SIG-M5 treated with dmso at 0.1 percent for 504 hours (cell line): ENCODE data around the gene MBD1.
A peak's percentile ranks its signal among the peaks of the same experiment; 100 is the strongest.
"Not testable (repeated sequence)": the region's sequence is repeated elsewhere in the genome, so short reads cannot be mapped to it uniquely, and the experiment has no call there.

Source experiments
- DNase-seq: peaks from one replicate; lab custom pipeline; 2025; ENCODE audit not compliant: unreplicated experiment; lab: John Stamatoyannopoulos, UW

The MBD1 gene

DNA sequence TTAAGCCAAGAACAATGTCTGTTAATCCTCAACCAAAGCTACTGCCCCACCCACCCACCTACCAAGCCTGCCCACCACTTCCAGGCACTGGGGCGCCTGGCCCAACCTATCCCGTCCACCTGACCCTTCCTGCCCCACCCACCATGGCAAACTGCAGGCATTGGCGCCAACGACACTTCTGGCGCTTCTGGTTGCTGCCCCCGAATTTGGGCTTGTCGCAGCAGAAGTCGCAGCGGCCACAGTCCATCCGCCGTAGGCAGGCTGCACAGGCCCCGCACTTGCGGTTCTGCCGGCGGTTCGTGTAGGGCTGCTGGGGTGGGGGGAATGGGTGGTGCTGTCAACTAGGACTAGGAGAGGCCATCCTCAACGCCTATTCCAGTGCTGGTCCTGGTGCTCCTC is 7.3 kb downstream of the MBD1 start:
- no peak for DNase-seq

DNA sequence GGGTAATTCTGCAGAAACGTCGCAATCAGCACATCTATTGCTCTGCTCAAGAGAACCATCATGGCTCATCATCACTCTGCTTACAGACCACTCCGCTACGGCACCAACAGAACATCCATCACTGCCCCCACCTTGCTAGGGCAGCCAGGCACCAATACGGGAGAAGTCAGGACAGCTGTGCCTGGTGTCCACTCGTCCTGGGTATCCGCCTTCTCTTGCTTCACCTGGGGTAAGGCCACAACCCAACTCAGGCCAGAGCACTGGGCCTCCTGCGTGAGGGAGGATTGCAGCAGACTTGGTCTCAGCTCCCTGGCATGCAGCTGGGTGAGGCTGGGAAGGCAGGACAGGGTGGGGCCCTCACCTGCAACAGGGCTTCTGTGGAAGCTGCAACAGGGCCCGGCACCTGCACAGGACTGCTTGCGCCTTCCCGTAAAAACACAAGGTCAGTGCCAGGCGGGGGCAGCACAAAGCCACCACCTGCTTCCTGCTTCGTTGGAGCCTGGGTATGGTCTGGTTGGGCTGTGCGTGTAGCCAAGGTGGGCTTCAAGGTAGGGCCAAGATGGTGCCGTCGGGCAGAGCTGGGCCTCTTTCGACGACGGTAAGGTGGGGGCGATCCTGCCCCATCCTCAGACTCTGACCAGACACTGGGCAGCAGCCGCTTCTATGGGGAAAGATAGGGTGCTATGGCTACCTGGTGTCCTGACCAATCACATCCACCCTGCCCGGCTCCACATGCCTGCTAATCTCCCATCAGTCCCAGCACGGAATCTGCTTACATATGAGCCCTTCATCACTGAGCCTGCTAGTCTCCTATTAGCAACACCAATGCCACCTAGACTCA is 7.9 kb downstream of the MBD1 start:
- DNase-seq, result no peak

DNA sequence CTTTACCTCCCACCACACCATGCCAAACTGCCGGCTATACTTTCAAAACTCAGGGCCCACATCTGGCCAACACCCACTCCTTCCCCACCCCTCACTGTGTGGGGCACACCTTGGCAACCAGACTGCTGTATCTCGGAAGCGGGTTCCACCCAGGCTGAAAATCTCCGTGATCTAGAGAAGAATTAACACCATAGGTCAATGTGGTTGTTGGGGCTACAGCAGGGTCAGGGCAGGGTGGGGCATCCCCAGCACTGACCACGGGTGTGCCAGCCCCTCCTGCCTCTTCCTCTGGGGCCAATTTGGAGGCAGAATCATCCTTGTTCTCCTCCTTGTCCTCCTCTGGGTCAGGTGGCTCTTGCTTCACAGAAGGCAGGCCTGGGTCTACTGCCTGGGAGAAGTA is 8.8 kb downstream of the MBD1 start:
- DNase-seq, result no peak

DNA sequence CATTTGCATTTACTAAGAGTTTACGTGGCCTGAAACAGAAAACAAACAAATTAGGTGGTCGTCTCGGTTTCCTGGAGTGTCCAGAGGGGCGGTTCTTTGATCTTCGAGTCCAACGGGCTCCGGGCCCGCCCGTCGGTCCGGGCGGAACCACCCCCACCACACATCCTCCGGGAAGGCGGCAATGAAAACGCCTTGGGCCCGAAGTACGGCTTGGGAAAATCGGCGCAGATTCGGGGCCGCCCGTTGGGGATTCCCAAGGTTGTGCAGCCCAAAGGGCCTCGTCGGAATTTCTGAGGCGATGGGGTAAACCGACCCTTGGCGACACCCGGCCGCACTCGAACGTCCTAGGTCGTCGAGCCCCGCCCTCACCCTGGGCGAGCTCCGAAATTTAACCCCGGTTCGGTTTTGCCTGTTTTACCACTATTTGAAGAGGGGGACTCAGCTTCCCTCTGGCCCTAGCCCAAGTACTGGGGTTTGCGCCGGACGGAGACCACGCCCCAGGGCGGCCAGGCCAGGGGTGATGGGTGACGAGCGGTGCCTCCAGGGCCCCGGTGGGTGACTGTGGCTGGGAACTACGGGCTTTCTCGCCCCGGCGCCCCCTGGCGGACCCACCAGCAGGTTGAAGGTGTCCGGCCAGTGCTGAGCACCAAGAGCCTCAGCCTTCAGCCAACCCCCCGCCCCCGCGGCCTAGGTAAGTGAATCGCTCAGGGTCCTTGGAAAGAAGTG is 13.1 kb downstream of the MBD1 start:
- no peak for DNase-seq

DNA sequence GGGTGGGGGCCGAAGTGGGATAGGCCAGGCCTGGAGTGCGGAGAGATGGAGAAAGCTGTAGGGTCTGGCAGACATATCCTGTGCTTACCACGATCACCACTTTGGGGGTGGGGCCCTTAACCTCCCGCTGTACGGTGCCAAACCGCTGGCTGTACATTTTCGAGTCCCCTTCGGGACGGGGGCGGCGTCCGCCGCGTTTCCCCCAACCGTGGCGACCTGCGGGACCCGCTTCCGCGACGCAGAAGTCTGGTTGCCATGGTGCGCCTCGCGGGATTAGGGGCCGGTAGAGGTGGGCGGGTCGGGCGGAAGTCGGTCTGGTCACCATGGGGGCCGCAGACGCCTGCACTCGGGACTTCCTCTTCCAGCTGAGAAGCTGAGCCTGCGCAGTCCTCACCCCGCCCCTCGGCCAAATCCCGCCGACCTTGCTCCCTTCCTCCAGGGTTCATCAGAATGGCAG is 15.0 kb downstream of the MBD1 start, which contains the start of gene CFAP53:
TSS of gene CFAP53 (minus strand) at position 248 of the 457 bp plus-strand sequence. CDS start at position 157, 91 bp downstream.
- DNase-seq, result peak; percentile 92

DNA sequence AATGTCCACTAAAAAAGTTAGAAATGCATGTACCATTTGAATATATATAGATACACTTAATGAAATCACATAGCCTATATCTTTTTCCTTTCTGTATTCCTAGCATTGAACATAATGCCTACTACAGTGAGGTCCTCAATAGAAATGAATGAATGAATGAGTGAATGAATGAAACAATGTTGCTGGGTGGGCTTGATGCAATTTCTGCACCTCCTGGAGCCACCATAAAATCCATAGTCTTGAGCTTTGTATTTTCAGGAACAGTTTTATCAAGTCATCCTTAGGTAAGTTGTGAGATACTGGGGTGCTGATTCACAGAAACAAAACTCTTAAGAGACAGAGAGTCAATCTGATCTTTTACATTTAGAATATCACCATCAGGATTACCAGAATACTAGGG is 18.3 kb downstream of the MBD1 start:
- no peak for DNase-seq

DNA sequence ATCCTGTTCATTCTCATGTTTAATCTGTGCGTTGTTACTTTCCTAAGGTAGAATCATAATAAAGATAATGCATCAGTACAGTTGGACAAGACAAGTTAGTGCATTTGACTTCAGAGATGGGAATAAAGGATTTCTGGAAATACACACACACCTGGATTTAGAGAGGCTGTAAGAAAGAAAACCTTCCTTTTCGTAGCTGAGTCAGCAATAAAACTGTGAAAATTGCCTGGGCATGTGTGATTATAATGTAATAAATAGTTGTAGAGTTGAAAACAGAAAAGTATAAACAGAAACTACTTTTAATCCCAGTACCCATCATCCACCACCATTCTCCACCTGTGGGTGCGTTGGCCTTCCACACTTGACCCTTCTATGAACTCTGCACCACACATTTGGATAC is 30.4 kb downstream of the MBD1 start:
- no peak for DNase-seq

DNA sequence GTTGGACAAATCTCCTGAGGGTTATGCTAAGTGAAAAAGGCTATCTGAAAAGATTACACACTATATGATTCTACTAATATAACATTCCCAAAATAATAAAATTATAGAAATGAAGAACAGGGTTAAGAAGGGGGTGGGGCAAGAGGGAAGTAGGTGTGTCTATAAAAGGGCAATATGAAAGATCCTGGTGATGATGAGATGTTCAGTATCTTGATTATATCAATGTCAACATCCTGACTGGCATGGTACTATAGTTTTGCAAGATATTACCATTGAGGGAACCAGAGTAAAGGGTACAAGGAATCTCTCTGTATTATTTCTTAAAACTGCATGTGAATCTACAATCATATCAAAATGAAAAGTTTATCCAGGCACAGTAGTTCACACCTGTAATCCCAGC is 31.7 kb downstream of the MBD1 start:
- DNase-seq, result no peak

DNA sequence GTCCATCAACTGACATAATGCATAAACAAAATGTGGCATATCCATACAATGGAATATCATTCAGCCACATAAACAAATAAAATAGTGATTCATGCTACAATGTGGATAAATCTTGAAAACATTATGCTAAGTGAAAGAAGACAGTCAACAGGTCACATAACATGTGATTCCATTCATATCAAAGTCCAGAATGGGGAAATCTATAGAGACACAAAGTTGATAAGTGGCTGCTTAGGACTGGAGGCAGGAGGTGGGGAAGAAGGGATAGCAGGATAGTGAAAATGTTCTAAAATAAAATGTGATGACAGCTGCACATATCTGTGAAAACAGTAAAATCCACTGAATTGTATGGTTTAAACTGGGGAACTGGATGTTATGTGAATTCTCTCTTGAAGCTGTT is 33.8 kb downstream of the MBD1 start:
- no peak for DNase-seq

DNA sequence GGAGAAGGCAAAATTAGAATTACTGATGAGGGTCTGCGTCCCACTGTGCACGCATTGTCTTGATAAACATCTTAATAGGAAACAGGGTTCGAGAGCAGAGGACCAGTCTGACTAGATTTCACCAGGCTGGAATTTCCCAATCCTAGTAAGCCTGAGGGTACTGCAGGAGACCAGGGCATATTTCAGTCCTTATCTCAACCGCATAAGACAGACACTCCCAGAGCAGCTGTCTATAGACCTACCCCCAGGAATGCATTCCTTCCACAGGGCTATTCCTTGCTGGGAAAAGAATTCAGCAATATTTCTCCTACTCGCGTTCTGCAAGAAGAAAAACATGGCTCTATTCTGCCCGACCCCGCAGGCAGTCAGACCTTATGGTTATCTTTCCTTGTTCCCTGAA is 39.6 kb downstream of the MBD1 start:
- DNase-seq, result not testable (repeated sequence)

DNA sequence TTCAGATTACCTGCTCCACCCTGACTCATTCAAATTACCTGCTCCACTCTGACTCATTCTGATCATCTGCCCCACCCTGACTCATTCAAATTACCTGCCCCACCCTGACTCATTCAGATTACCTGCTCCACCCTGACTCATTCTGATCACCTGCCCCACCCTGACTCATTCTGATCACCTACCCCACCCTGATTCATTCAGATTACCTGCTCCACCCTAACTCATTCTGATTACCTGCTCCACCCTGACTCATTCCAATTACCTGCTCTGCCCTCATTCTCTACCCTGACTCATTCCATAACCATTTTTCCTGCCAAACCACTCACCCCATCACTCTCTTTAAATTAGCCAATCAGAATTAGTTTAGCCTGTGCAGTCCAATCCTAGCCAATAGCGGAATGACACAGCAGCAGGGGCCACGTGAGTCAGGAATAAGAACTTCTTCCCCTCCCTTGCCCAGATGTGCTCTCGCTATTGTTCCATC is 41.2 kb downstream of the MBD1 start:
- DNase-seq, result no peak

DNA sequence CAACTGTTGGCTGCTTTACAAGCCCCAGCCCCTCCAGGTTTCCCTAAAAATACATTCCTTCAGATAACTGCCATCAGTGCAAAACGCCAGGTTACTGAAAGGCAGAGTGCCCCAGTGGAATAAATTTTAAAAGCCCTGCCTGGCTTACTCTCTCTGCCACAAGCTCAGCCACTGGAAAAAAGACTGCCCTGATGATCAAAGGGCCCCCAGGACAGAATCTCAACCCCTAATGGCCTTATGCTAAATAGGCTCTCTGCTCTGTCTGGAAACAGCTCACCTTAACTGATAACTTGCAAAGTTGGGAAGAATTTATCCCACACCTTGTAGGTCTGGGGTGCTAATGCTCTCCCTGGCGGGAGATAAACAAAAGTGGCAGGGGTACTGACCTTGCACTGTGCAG is 48.9 kb downstream of the MBD1 start:
- no peak for DNase-seq

DNA sequence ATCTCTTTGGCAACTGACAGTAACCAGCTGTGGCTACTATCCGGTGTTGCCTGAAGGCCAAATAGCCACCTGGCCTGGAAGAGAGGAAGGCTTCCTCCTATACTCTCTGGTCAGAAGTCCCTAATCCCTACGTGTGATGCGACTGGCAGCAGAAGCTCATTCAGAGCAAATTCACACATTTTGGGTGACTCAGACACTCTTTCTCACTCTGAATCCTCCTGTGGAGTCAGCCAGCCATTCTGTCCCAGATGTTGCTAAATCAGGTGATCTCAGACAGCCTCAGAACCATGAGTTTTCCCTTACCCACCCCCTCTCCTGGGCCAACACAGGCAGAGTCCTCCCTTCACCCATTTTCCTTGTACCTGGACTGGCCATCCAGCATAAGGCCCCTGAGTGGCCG is 49.7 kb downstream of the MBD1 start:
- no peak for DNase-seq

DNA sequence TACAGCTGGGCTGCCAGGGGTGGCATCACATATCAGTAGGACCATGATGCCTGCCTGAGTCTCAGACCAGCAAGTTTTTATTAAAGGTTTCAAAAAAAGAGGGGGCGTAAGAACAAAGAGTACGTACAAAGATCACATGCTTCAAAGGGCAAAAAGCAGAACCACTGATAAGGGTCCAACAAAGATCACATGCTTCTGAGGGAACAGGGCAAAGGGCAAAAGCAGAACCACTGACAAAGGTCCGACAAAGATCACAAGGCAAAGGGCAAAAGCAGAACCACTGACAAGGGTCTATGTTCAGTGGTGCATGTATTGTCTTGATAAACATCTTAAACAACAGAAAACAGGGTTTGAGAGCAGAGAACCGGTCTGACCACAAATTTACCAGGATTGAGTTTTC is 61.1 kb downstream of the MBD1 start:
- DNase-seq, result not testable (repeated sequence)
